ENCODE results near the gene DAND5. TPM values are rescaled to one million over a fixed set of nuclear protein-coding genes. Genes with fewer than 3 reads are reported as not detected.
A peak's percentile ranks its signal among the peaks of the same experiment; 100 is the strongest.

Gene DAND5
- total RNA-seq, 1 donor from 2014 or later: not detected

DNA sequence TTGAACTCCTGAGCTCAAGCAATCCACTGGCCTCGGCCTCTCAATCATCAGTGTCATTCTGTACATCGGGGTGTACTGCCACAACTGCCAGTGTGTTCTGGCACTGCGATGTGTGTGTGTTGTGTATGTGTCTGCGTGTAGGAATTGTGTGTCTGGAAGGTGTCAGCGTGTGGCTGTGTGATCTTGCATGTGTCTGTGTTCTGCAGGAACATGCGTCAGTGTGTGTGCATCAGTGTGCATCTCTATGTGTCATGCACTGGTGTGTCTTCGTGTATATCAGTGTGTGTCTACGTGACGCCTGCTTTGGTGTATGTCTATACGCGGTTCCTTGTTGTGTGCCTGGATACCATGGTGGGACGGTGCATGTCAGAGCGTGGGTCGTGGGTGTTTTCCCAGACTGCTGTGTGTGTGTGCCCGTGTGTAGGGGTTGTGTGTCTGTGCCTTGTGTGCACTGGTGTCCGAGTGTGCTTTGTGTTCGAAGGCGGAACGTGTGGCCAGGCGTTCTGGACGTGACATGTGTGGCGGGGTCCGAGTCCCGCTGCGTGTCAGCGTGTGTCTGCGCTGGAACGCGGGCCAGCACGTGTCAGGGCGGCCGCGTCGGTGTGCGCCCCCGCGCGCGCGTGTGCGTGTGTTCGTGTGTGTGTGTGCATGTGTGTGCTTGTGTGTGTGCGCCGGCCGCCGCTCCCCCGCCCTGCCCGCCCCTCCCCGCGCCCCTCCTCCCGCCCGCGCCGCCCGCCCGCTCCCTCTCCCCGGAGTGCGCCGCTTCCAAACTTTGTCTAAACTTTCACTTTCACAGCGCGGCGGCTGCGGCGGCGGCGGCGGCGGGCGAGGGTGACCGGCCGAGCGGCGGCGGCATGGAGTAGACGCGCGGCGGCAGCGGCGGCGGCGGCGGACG, 25.6 kb downstream of the DAND5 start, which contains the start of gene NFIX:
NFIX (plus strand) TSS at position 775 of the 895 bp plus-strand sequence. CDS start 363 bp downstream, outside the sequence.
- peaks cover 14% of the 10 kb centered on the region for H3K36me3 Mint-ChIP-seq
- H3K27ac Mint-ChIP-seq: peak within 1 kb of the TSS; percentile 21
- H3K4me1 Mint-ChIP-seq: peaks cover 16% of the 10 kb centered on the region
- peak; percentile 53 to 73 for DNase-seq (ENCODE audit: low spot score in 2 of 2, unreplicated experiment in 2 of 2)
- H3K4me3 Mint-ChIP-seq: peak within 1 kb of the TSS; percentile 90
- peaks cover 85% of the 10 kb centered on the region for H3K27me3 Mint-ChIP-seq (ENCODE audit: low read depth)
- no peak for TF ChIP-seq CTCF (IDR thresholded peaks at IDR 0.05; ENCODE audit: unreplicated experiment)
- H3K9me3 Mint-ChIP-seq: no peaks in the 10 kb centered on the region

DNA sequence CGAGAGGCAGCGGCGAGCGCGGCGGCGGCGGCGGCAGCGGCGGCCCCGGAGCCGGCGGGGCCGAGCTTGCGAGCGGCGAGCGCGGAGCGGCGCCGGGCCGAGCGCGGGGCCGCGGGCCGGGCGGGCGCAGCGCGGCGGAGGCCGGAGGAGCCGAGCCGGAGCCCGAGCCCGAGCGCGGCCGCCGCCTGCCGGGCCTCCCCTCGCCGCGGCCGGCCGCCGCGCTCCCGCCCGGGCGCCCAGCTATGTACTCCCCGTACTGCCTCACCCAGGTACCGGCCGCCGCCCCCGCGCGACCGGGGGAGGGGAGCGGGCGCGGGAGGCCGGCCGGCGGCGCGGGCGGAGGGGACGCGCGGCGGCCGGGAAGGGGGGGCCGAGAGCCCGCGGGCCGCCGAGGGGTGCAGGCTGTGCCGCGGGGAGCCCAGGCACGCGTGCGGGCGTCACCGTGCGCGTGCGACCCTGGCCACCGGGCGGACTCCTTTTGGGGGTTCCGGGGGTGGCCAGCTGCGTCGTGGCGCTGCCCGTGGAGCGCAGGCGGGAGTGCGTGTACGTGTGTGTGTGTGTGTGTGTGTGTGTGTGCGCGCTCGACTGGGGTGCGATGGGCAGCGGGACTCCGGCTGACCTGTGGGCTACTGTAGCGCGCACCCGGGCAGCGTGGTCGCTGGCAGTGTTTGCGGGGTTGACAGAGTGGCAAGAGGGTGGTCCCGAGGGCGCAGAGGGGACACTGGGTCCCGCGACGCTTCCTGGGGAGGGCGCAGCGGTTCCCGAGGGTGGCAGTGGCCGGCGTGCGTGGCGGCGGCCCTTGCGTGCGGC, 26.4 kb downstream of the DAND5 start:
- peaks cover 16% of the 10 kb centered on the region for H3K4me1 Mint-ChIP-seq
- TF ChIP-seq CTCF (IDR thresholded peaks at IDR 0.05; ENCODE audit: unreplicated experiment): no peak
- H3K27me3 Mint-ChIP-seq (ENCODE audit: low read depth): peaks cover 87% of the 10 kb centered on the region
- peaks cover 17% of the 10 kb centered on the region for H3K36me3 Mint-ChIP-seq
- no peaks in the 10 kb centered on the region for H3K9me3 Mint-ChIP-seq
- H3K4me3 Mint-ChIP-seq: peak overlapping the region; percentile 90
- no peak overlapping the region for H3K27ac Mint-ChIP-seq
- no peak for DNase-seq (ENCODE audit: low spot score in 2 of 2, unreplicated experiment in 2 of 2)

DNA sequence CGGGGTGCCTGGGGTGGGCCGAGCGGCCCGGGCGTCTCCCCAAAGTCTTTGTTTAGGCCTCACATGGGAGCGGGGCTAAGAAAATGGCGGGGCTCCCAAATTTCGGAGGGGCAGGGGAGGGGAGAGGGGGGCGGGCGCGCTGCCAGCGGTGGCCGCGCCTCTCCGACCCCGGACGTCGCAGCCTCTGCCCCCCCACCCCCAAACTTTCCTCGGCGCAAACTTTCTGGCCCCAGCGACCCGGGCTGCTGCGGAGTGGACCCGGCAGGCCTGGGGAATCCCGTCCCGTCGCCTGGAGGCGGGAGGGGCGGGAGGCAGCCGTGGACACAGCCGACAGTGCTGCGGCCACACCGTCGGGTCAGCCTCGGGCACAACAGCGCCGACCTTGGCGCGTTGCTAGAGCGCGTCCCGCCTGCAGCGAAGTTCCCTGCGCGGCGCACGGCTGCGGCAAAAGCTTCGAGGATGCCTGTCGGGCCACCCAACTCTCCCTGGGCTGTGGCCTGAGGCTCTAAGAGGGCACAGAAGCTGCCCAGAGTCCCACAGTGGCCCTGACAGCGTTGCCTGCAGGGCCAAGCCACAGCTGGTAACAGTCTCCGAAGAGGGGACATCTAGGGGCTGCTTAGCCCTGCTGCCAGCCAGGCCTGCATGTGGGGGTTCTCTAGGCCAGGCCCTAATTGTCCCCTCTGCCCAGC, 27.2 kb downstream of the DAND5 start:
- peaks cover 87% of the 10 kb centered on the region for H3K27me3 Mint-ChIP-seq (ENCODE audit: low read depth)
- peaks cover 17% of the 10 kb centered on the region for H3K36me3 Mint-ChIP-seq
- no peak for TF ChIP-seq CTCF (IDR thresholded peaks at IDR 0.05; ENCODE audit: unreplicated experiment)
- H3K27ac Mint-ChIP-seq: no peak overlapping the region
- H3K4me3 Mint-ChIP-seq: peak overlapping the region; percentile 62
- no peaks in the 10 kb centered on the region for H3K9me3 Mint-ChIP-seq
- DNase-seq (ENCODE audit: low spot score in 2 of 2, unreplicated experiment in 2 of 2): no peak
- peaks cover 16% of the 10 kb centered on the region for H3K4me1 Mint-ChIP-seq

DNA sequence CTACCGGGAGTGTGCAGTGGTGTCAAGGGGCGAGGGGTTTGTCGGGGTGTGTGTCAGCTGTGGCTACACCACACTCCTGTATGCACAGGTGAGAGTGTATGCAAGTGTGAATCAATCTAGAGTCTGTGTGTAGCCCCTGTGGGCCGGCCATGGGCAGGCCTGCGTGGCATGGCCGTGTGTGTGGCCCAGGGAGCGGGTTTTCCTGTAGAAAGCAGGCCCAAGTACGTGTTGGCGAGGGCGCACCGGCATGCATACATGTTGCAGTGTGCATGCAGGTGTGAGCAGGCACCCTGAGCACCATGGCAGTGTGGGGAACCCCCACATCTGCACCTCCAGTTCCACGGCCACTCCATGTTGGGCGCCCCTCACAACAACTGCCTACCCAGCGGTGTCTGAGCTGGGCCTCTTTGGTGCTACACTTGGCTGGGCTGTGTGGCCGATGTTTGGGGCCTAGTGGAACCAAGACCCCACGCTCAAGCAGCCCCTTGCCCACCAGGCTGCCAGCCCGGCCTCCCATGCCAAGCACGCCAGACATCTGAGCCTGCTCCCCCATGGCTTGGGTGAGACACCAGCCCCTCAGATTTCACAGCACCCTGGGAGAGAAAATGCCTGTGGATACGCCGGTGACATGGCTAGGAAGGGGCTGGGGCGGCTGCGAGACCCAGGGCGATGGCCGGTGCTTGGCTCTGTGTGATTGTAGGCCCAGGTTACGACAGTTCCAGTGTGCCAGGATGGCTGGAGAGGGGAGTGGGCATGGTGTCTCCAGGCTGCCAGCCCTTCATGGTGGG, 28.0 kb downstream of the DAND5 start:
- H3K36me3 Mint-ChIP-seq: peaks cover 17% of the 10 kb centered on the region
- H3K4me1 Mint-ChIP-seq: peaks cover 16% of the 10 kb centered on the region
- H3K4me3 Mint-ChIP-seq: peak overlapping the region; percentile 62
- peaks cover 82% of the 10 kb centered on the region for H3K27me3 Mint-ChIP-seq (ENCODE audit: low read depth)
- no peak overlapping the region for H3K27ac Mint-ChIP-seq
- TF ChIP-seq CTCF (IDR thresholded peaks at IDR 0.05; ENCODE audit: unreplicated experiment): no peak
- H3K9me3 Mint-ChIP-seq: no peaks in the 10 kb centered on the region
- DNase-seq (ENCODE audit: low spot score in 2 of 2, unreplicated experiment in 2 of 2): no peak
